Measurements from ENCODE around the gene NUBP2. TPM values are rescaled to one million over a fixed set of nuclear protein-coding genes. Genes with fewer than 3 reads are reported as not detected.

NUBP2 gene
- total and polyA plus RNA-seq, 4 donors: 28.9 to 80.9 (median 54.1) TPM

- TF ChIP-seq JUND (IDR thresholded peaks at IDR 0.05): no peak
- TF ChIP-seq RXRA (IDR thresholded peaks at IDR 0.05): no peak
- no peak for TF ChIP-seq CTCF (IDR thresholded peaks at IDR 0.05; ENCODE audit: low read depth, low read length, missing input control)
These were observed 6.1 kb upstream of the NUBP2 start (continued) for GRCh38 chr16:1776672-1776955.

- peaks cover 22 to 66% (median 47%) of the 10 kb centered on the region in 4 donors for H3K4me1 ChIP-seq (ENCODE audit: control insufficient read depth in 4 of 4, insufficient read depth in 4 of 4, low read length in 3 of 4)
- WGBS: 92% methylated on average over 22 of the region's 22 CpGs
- H3K9me3 ChIP-seq (ENCODE audit: control insufficient read depth in 4 of 4, low read length in 3 of 4): no peaks in the 10 kb centered on the region
- no peak for TF ChIP-seq REST (IDR thresholded peaks at IDR 0.05)
- TF ChIP-seq ZBTB33 (IDR thresholded peaks at IDR 0.05): no peak
- peaks cover 0 to 18% (median 10%) of the 10 kb centered on the region in 4 donors for H3K36me3 ChIP-seq (ENCODE audit: control insufficient read depth in 4 of 4, insufficient read depth in 3 of 4, low read depth in 1 of 4, low read length in 3 of 4)
- no peak overlapping the region for H3K27ac ChIP-seq (ENCODE audit: low read depth in 1 of 2, low read length in 2 of 2)
- H3K4me3 ChIP-seq (ENCODE audit: low read depth in 1 of 3, low read length in 3 of 3): no peak overlapping the region
- no peaks in the 10 kb centered on the region for H3K27me3 ChIP-seq (ENCODE audit: control insufficient read depth in 4 of 4, insufficient read depth in 4 of 4, low read length in 3 of 4)
- DNase-seq (ENCODE audit: low spot score): no peak
- H3K9ac ChIP-seq (ENCODE audit: low read depth in 1 of 2, low read length in 2 of 2): no peak overlapping the region
These were observed 5.8 kb upstream of the NUBP2 start for GRCh38 chr16:1776991-1777374.

GRCh38 chr16:1777375-1778199 lies 5.2 kb upstream of the NUBP2 start:
- H3K9ac ChIP-seq (ENCODE audit: low read depth in 1 of 2, low read length in 2 of 2): no peak overlapping the region
- no peaks in the 10 kb centered on the region for H3K27me3 ChIP-seq (ENCODE audit: control insufficient read depth in 4 of 4, insufficient read depth in 4 of 4, low read length in 3 of 4)
- H3K9me3 ChIP-seq (ENCODE audit: control insufficient read depth in 4 of 4, low read length in 3 of 4): no peaks in the 10 kb centered on the region
- H3K36me3 ChIP-seq (ENCODE audit: control insufficient read depth in 4 of 4, insufficient read depth in 3 of 4, low read depth in 1 of 4, low read length in 3 of 4): peaks cover 0 to 18% (median 10%) of the 10 kb centered on the region in 4 donors
- 85% methylated on average over 36 of the region's 36 CpGs for WGBS
- no peak overlapping the region for H3K27ac ChIP-seq (ENCODE audit: low read depth in 1 of 2, low read length in 2 of 2)
- no peak overlapping the region for H3K4me3 ChIP-seq (ENCODE audit: low read depth in 1 of 3, low read length in 3 of 3)
- no peak for TF ChIP-seq NR2F2 (IDR thresholded peaks at IDR 0.05)
- TF ChIP-seq RAD21 (IDR thresholded peaks at IDR 0.05): no peak
- TF ChIP-seq EGR1 (IDR thresholded peaks at IDR 0.05; ENCODE audit: low read depth in 2 of 2): no peak
- TF ChIP-seq JUND (IDR thresholded peaks at IDR 0.05): no peak
- no peak for TF ChIP-seq HNF4A (conservative IDR thresholded peaks at IDR 0.05)
- TF ChIP-seq ZBTB33 (IDR thresholded peaks at IDR 0.05): no peak
- no peak for TF ChIP-seq FOXA1 (IDR thresholded peaks at IDR 0.05)
- TF ChIP-seq TAF1 (conservative IDR thresholded peaks at IDR 0.05): no peak
- TF ChIP-seq HNF4G (IDR thresholded peaks at IDR 0.05): no peak
- no peak for TF ChIP-seq FOXA2 (IDR thresholded peaks at IDR 0.05)
- no peak for TF ChIP-seq YY1 (IDR thresholded peaks at IDR 0.05)
- TF ChIP-seq CTCF (IDR thresholded peaks at IDR 0.05; ENCODE audit: low read depth, low read length, missing input control): no peak
- TF ChIP-seq RXRA (IDR thresholded peaks at IDR 0.05): no peak
- TF ChIP-seq SP1 (IDR thresholded peaks at IDR 0.05): no peak
- no peak for TF ChIP-seq MAX (IDR thresholded peaks at IDR 0.05)
- DNase-seq (ENCODE audit: low spot score): no peak
- H3K4me1 ChIP-seq (ENCODE audit: control insufficient read depth in 4 of 4, insufficient read depth in 4 of 4, low read length in 3 of 4): peaks cover 22 to 60% (median 43%) of the 10 kb centered on the region in 4 donors

Data from liver (tissue), 9 donors.